ENCODE data around the gene WSB2.
A peak's percentile ranks its signal among the peaks of the same experiment; 100 is the strongest.

The WSB2 gene

DNA sequence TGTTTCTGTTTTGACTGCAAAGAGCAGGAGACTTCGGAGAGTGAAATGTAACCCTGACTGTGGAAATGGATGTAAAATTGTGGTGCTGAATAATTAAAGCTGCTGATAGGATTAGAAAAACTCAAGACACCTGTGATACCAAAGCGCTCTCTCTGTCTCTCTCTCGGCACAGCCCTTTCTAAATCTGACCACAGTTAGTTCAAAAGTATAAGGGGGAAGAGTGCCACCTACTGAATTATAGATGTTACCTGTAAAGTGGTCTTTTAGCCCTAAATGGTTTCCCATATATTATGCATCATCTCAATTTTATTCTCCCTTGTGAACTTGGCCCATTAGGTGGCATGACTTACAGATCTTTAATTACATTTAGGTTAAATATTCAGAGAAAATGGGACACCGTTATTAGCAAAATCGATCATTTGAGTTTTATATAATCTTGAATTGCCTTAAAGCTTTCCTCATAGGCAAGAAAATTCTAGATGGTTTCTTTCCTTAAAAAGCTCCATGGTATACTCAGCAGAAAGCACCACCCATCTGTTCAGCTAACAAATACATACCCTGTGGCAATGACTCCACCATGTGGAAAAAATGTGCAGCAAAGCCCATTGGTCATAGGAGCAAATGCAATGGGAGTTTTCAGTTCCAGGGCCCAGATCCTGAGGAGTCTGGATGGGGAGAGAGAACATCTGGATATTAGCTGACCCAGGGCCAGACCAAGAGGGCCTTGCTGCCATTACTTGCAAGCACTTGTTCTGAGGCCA lies 26.4 kb downstream of the WSB2 start:
- no peak for DNase-seq (ENCODE audit: low read depth)
- peak; percentile 42 for TF ChIP-seq CTCF (conservative IDR thresholded peaks at IDR 0.05; ENCODE audit: low read depth, low read length)
- H3K4me3 ChIP-seq (ENCODE audit: low read length): no peak overlapping the region

- no peak for TF ChIP-seq CTCF (conservative IDR thresholded peaks at IDR 0.05; ENCODE audit: low read depth, low read length)
- no peak for DNase-seq (ENCODE audit: low read depth)
- no peak overlapping the region for H3K4me3 ChIP-seq (ENCODE audit: low read length)
Observed at GRCh38 chr12:118033902-118034301, 27.1 kb downstream of the WSB2 start.

- no peak for DNase-seq (ENCODE audit: low read depth)
- no peak for TF ChIP-seq CTCF (conservative IDR thresholded peaks at IDR 0.05; ENCODE audit: low read depth, low read length)
- H3K4me3 ChIP-seq (ENCODE audit: low read length): no peak overlapping the region
Observed at GRCh38 chr12:118033323-118033722, 27.7 kb downstream of the WSB2 start.

DNA sequence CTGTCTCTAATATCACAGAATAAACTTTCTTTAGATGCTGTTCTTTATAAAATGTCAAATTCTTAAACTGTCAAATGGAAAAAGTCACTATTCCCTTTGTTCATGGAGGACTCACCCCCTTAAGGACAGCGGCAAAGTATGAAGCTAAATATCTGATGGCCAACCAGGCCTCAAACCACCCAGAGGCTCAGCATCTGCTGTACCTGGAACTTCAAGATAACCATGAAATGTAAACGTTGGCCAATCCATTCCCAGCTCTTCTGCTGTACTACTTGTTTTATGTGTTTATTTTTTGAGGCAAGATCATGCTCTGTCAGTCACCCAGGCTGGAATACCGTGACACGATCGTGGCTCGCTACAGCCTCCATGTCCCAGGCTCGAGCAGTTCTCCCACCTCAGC lies 28.8 kb downstream of the WSB2 start:
- no peak for DNase-seq (ENCODE audit: low read depth)
- no peak overlapping the region for H3K4me3 ChIP-seq (ENCODE audit: low read length)
- TF ChIP-seq CTCF (conservative IDR thresholded peaks at IDR 0.05; ENCODE audit: low read depth, low read length): no peak

DNA sequence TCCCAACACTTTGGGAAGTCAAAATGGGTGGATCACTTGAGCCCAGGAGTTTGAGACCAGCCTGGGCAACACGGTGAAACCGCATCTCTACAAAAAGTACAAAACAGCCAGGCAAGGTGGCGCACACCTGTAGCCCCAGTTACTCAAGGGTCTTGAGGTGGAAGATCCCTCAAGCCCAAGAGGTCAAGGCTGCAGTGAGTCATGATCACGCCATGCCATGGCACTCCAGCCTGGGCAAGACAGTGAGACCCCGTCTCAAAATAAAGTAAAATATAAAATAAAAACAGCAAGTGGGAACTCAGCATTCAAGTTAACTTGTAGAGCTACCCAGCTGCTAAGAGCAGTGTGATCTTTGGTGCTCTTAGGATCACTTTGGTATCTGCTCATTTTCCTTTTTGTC lies 31.8 kb downstream of the WSB2 start:
- no peak overlapping the region for H3K4me3 ChIP-seq (ENCODE audit: low read length)
- TF ChIP-seq CTCF (conservative IDR thresholded peaks at IDR 0.05; ENCODE audit: low read depth, low read length): no peak
- DNase-seq (ENCODE audit: low read depth): no peak

- H3K4me3 ChIP-seq (ENCODE audit: low read length): no peak overlapping the region
- DNase-seq (ENCODE audit: low read depth): no peak
- no peak for TF ChIP-seq CTCF (conservative IDR thresholded peaks at IDR 0.05; ENCODE audit: low read depth, low read length)
Observed at GRCh38 chr12:118025168-118025567, 35.8 kb downstream of the WSB2 start.

GRCh38 chr12:118023301-118023860 lies 37.6 kb downstream of the WSB2 start:
- no peak overlapping the region for H3K4me3 ChIP-seq (ENCODE audit: low read length)
- no peak for DNase-seq (ENCODE audit: low read depth)
- no peak for TF ChIP-seq CTCF (conservative IDR thresholded peaks at IDR 0.05; ENCODE audit: low read depth, low read length)

Measured in retinal pigment epithelial cell (primary cell).